CD4-positive, CD25-positive, alpha-beta regulatory T cell (primary cell): Measurements from ENCODE around the gene SLC22A7. TPM values are rescaled to one million over a fixed set of nuclear protein-coding genes. Genes with fewer than 3 reads are reported as not detected.

ENCODE experiments used
- ATAC-seq, 2 donors: fragments of 150-1000 bp; cut with Tn5 transposase; one replicate each; pipeline ENCODE4 v1.10.0; 2021; ENCODE audit warnings: low read depth in 2 of 2, moderate number of reproducible peaks in 2 of 2, moderate library complexity in 1 of 2
- DNase-seq, 3 donors: peaks; one replicate each; pipeline versions ENCODE4 v3.0.0 to v3.0.0-alpha.2; 2012 to 2022; ENCODE audit warnings: mixed read lengths in 1 of 3
- H3K27ac ChIP-seq: one replicate; pipeline ENCODE4 v1.7.0; 2013; ENCODE audit warnings: mild to moderate bottlenecking, low read length; ENCODE audit not compliant: insufficient read depth, poor library complexity, severe bottlenecking
- H3K27me3 ChIP-seq: one replicate; pipeline ENCODE4 v1.7.0; 2013; ENCODE audit warnings: low read length; ENCODE audit not compliant: control insufficient read depth, insufficient read depth
- H3K36me3 ChIP-seq: one replicate; pipeline ENCODE4 v1.7.0; 2013; ENCODE audit warnings: mild to moderate bottlenecking, low read length, moderate library complexity; ENCODE audit not compliant: control insufficient read depth, insufficient read depth
- H3K4me1 ChIP-seq: 2 replicates; pipeline ENCODE4 v1.7.0; 2013; ENCODE audit warnings: mild to moderate bottlenecking, low read length; ENCODE audit not compliant: insufficient read depth, control insufficient read depth, poor library complexity, severe bottlenecking
- H3K4me3 ChIP-seq: one replicate; pipeline ENCODE4 v1.7.0; 2013; ENCODE audit warnings: low read depth, mild to moderate bottlenecking, low read length, moderate library complexity
- H3K9me3 ChIP-seq, 2 experiments: 1 replicate in 1 of 2; 2 replicates in 1 of 2; pipeline ENCODE4 v1.7.0; 2013; ENCODE audit warnings: low read length in 2 of 2, mild to moderate bottlenecking in 1 of 2, moderate library complexity in 1 of 2; ENCODE audit not compliant: control insufficient read depth in 2 of 2
- H3K27ac Mint-ChIP-seq, 3 donors: one replicate each; pipeline ENCODE4 v1.8.0; 2020 to 2022; ENCODE audit warnings: mild to moderate bottlenecking in 3 of 3, mixed read lengths in 3 of 3, moderate library complexity in 2 of 3
- H3K27me3 Mint-ChIP-seq: one replicate; pipeline ENCODE4 v1.8.0; 2022; ENCODE audit warnings: mild to moderate bottlenecking, mixed read lengths
- H3K36me3 Mint-ChIP-seq: one replicate; pipeline ENCODE4 v1.8.0; 2020; ENCODE audit warnings: mixed read lengths
- H3K4me1 Mint-ChIP-seq, 4 donors: one replicate each; pipeline ENCODE4 v1.8.0; 2020 to 2022; ENCODE audit warnings: mixed read lengths in 4 of 4, mild to moderate bottlenecking in 1 of 4
- H3K4me3 Mint-ChIP-seq, 4 donors: one replicate each; pipeline ENCODE4 v1.8.0; 2020 to 2022; ENCODE audit warnings: mild to moderate bottlenecking in 4 of 4, mixed read lengths in 4 of 4, moderate library complexity in 3 of 4
- H3K9me3 Mint-ChIP-seq, 7 donors: one replicate each; pipeline ENCODE4 v1.8.0; 2020 to 2022; ENCODE audit warnings: mixed read lengths in 7 of 7, mild to moderate bottlenecking in 3 of 7, moderate library complexity in 2 of 7
- polyA plus RNA-seq, 4 donors: library from polyadenylated mRNA; unstranded; fragments of 300-500 nt; fragmentation: Illumina TruSeq; gene quantifications; one replicate each; pipeline ENCODE4 v1.2.3, GENCODE V29; 2021
- total RNA-seq: library from RNA; stranded (reverse); gene quantifications from one replicate; pipeline ENCODE4 v1.2.3, GENCODE V29; 2022

The SLC22A7 gene
- total and polyA plus RNA-seq, 5 donors from 2014 or later, result not detected

DNA sequence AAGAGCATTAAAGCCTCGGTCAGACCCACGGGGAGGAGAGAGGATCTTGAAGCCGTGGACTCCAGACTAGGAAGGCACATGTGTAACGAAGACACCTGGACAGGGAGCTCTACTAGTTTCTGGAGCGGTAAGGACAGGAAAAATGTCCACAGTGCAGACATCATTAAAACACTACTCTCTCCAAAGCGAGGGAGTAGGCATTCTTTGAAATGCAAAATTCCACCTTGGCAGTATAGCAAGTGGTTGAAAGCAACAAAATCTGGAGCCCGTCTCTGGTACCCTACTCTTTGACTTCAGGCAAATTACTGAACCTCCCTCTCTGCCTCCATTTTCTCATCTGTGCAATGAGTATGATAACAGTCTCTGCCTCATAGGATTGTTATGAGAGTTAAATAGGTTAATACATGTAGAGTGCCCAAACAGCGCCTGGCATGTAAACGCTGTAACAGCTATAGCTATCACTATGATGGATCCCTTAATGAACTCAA, 11.0 kb downstream of the SLC22A7 start:
- no peak overlapping the region for H3K27ac ChIP-seq
- H3K27ac Mint-ChIP-seq, result peak overlapping the region in 2 of 3 donors; percentile 49 to 62
- H3K27me3 ChIP-seq, result no peaks in the 10 kb centered on the region
- H3K27me3 Mint-ChIP-seq, result no peaks in the 10 kb centered on the region
- H3K9me3 ChIP-seq, result no peaks in the 10 kb centered on the region
- H3K4me3 Mint-ChIP-seq, result peak overlapping the region; percentile 62 to 88 (median 76)
- DNase-seq, result no peak
- ATAC-seq, result no peak
- H3K36me3 ChIP-seq, result no peaks in the 10 kb centered on the region
- no peaks in the 10 kb centered on the region for H3K9me3 Mint-ChIP-seq
- peaks cover 9% of the 10 kb centered on the region for H3K4me1 ChIP-seq
- peaks cover 0 to 19% (median 5%) of the 10 kb centered on the region in 4 donors for H3K4me1 Mint-ChIP-seq
- peak overlapping the region; percentile 75 for H3K4me3 ChIP-seq
- peaks cover 3% of the 10 kb centered on the region for H3K36me3 Mint-ChIP-seq

DNA sequence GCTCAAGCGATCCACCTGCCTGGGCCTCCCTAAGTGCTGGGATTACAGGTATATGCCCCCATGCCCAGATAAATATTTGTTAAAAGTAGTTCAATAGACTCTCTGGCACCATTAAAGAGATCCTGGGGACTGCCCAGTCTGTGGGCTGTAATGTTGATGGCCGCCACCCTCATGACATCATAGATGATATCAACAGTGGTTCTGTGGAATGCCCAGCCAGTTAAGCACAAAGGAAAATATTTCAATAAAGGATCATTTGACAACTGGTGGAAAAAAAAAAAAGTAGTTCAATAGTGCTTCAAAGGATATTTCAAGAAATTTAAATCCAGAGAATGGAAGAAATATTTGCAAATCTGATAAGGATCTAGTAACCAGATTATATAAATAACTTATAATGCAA, 12.1 kb downstream of the SLC22A7 start:
- Histone ChIP-seq H3K4me3 (no peak overlapping the region), H3K36me3 (no peaks in the 10 kb centered on the region), H3K4me1 (peaks cover 9% of the 10 kb centered on the region), H3K9me3 (no peaks in the 10 kb centered on the region), H3K27me3 (no peaks in the 10 kb centered on the region), H3K27ac (no peak overlapping the region)
- Mint-ChIP-seq H3K9me3 (no peaks in the 10 kb centered on the region), H3K4me1 (peaks cover 0 to 19% (median 5%) of the 10 kb centered on the region in 4 donors), H3K27me3 (no peaks in the 10 kb centered on the region), H3K27ac (no peak overlapping the region), H3K36me3 (peaks cover 3% of the 10 kb centered on the region), H3K4me3 (peak overlapping the region in 1 of 4 donors; percentile 15)
- no peak for DNase-seq
- no peak for ATAC-seq

DNA sequence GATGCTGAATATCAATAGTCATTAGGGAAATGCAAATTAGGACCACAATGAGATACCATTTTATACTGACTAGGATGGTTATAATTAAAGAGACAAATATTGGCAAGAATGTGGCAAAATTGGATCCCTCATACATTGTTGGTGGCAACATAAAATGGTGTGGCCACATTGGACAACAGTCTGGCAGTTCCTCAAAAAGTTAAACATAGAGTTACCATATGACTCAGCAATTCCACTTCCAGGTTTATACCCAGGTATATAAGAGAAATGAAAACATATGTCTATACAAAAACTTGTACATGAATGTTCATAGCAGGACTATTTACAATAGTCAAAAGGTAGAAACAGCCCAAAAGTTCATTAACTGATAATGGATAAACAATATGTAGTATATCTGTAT, 12.6 kb downstream of the SLC22A7 start:
- Mint-ChIP-seq H3K9me3 (no peaks in the 10 kb centered on the region), H3K27me3 (no peaks in the 10 kb centered on the region), H3K36me3 (peaks cover 3% of the 10 kb centered on the region), H3K27ac (peak overlapping the region in 1 of 3 donors; percentile 12), H3K4me3 (no peak overlapping the region), H3K4me1 (peaks cover 0 to 19% (median 5%) of the 10 kb centered on the region in 4 donors)
- no peaks in the 10 kb centered on the region for H3K9me3 ChIP-seq
- H3K4me1 ChIP-seq, result peaks cover 9% of the 10 kb centered on the region
- H3K36me3 ChIP-seq, result no peaks in the 10 kb centered on the region
- ATAC-seq (no peak), DNase-seq (no peak)
- H3K27me3 ChIP-seq, result no peaks in the 10 kb centered on the region
- H3K27ac ChIP-seq, result no peak overlapping the region
- no peak overlapping the region for H3K4me3 ChIP-seq

DNA sequence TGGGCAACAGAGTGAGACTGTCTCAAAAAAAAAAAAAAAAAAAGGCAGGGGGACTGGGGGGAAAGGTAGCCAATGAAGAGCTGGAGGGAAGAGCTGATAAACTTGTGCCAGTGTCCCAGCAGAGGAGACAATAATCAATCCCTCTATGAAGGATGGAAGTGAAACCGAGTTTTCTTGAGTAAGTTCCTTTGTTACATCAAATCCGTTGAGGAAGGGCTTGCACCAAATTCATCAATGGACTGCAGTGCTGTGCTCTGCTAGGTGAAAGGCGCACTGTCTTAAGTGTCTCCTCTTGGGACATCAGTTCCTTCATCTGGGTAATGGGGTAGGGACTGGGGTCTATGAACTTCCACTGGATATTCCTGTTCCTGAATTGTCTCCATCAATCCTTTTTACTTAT, 13.6 kb downstream of the SLC22A7 start:
- Mint-ChIP-seq H3K4me1 (peaks cover 0 to 19% (median 6%) of the 10 kb centered on the region in 4 donors), H3K4me3 (no peak overlapping the region), H3K36me3 (peaks cover 3% of the 10 kb centered on the region), H3K27me3 (no peaks in the 10 kb centered on the region), H3K9me3 (peaks cover 0 to 3% (median 0%) of the 10 kb centered on the region in 7 donors), H3K27ac (no peak overlapping the region)
- no peak overlapping the region for H3K4me3 ChIP-seq
- no peaks in the 10 kb centered on the region for H3K9me3 ChIP-seq
- DNase-seq (no peak), ATAC-seq (no peak)
- H3K27ac ChIP-seq, result no peak overlapping the region
- peaks cover 9% of the 10 kb centered on the region for H3K4me1 ChIP-seq
- H3K27me3 ChIP-seq, result no peaks in the 10 kb centered on the region
- no peaks in the 10 kb centered on the region for H3K36me3 ChIP-seq

DNA sequence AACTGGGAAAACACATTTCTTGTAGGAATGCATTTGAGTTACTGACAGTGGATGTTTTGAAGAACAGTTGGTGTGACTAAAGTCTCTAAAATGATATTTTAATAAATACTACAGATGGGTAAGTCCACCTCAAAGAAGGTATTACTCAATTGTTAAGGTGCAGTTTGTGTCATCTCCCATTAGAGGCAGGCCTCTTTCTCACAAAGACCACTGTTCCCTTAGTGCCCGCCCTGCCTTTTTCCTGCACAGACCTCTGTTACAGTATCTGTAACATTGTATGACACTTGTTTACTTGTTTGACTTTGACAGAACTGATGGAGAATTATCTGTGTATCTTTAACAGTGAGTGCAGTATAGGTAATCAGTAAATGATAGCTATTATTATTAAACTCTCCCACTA, 15.8 kb downstream of the SLC22A7 start:
- H3K9me3 ChIP-seq, result no peaks in the 10 kb centered on the region
- H3K4me3 ChIP-seq, result no peak overlapping the region
- H3K36me3 ChIP-seq, result no peaks in the 10 kb centered on the region
- Mint-ChIP-seq H3K9me3 (peaks cover 0 to 3% (median 0%) of the 10 kb centered on the region in 7 donors), H3K4me3 (no peak overlapping the region), H3K27me3 (no peaks in the 10 kb centered on the region), H3K36me3 (peaks cover 11% of the 10 kb centered on the region), H3K27ac (no peak overlapping the region), H3K4me1 (peaks cover 0 to 7% (median 4%) of the 10 kb centered on the region in 4 donors)
- ATAC-seq (no peak), DNase-seq (no peak)
- H3K4me1 ChIP-seq, result peaks cover 5% of the 10 kb centered on the region
- no peaks in the 10 kb centered on the region for H3K27me3 ChIP-seq
- H3K27ac ChIP-seq, result no peak overlapping the region

DNA sequence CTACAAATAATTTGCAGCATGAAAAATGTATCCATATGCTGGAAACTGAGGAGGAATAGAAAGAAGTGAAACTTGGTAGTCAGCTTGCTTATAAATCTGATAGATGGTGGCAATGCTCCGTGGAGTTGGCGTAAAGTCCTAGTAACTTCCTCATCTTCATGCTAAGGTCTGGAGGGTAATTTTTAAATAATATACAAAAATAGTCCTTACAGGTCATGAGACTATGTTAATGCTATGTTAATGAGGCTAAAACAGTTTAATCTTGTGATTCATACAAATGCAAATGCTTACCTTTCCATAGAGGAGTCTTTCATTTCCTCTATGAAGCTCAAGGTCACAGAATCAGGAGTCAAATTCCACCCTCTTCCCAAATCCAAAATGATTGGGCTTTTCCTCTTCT, 20.0 kb downstream of the SLC22A7 start:
- no peaks in the 10 kb centered on the region for H3K27me3 ChIP-seq
- no peak overlapping the region for H3K27ac Mint-ChIP-seq
- H3K4me1 ChIP-seq, result no peaks in the 10 kb centered on the region
- no peaks in the 10 kb centered on the region for H3K9me3 ChIP-seq
- peaks cover 0 to 2% (median 0%) of the 10 kb centered on the region in 4 donors for H3K4me1 Mint-ChIP-seq
- peaks cover 0 to 3% (median 0%) of the 10 kb centered on the region in 7 donors for H3K9me3 Mint-ChIP-seq
- ATAC-seq (no peak), DNase-seq (no peak)
- H3K36me3 Mint-ChIP-seq, result peaks cover 11% of the 10 kb centered on the region
- no peak overlapping the region for H3K4me3 Mint-ChIP-seq
- no peak overlapping the region for H3K4me3 ChIP-seq
- no peak overlapping the region for H3K27ac ChIP-seq
- no peaks in the 10 kb centered on the region for H3K36me3 ChIP-seq
- no peaks in the 10 kb centered on the region for H3K27me3 Mint-ChIP-seq

DNA sequence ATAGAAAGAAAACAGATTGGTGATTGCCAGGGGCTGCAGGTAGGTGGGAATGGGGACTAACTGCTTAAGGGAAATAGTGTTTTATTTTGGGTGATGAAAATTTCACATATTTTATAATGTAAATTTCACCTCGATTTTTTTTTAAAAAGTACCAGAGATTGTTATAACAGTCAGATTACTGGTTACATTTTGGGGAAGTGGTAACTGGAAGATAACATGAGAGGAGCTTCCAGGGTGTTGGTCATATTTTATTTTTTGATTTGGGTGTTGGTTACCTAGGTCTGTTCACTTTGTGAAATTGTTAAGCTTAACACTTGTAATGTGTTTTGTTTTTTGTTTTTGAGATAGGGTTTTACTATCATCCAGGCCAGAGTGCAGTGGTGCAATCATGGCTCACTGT, 27.8 kb downstream of the SLC22A7 start:
- H3K4me3 ChIP-seq, result no peak overlapping the region
- H3K36me3 ChIP-seq, result peaks cover 3% of the 10 kb centered on the region
- Mint-ChIP-seq H3K27ac (no peak overlapping the region), H3K36me3 (peaks cover 24% of the 10 kb centered on the region), H3K4me3 (no peak overlapping the region), H3K9me3 (no peaks in the 10 kb centered on the region), H3K4me1 (peaks cover 0 to 4% (median under 1%) of the 10 kb centered on the region in 4 donors), H3K27me3 (no peaks in the 10 kb centered on the region)
- no peaks in the 10 kb centered on the region for H3K4me1 ChIP-seq
- ATAC-seq, result no peak
- H3K9me3 ChIP-seq, result no peaks in the 10 kb centered on the region
- no peak for DNase-seq
- H3K27ac ChIP-seq, result no peak overlapping the region
- no peaks in the 10 kb centered on the region for H3K27me3 ChIP-seq

DNA sequence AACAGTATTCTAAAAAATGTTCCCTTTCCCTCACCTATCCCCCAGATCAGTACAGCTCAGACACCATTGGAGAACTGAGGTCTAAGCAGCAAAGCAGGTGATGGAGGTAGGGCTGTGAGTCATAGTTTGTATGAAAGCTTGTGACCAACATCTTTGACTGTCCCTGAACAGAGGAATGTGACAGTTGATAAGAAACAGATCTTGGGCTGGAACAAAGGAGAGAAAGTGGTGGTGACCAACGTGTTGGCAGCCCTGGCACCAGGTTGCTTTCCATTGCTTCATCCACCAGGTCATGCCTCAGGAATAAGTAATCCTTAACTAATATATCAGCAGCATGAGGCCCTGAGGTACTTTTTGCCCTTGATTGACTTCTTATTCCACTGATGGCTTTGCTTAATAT, 30.5 kb downstream of the SLC22A7 start:
- Histone ChIP-seq H3K36me3 (peaks cover 3% of the 10 kb centered on the region), H3K4me1 (peaks cover 9% of the 10 kb centered on the region), H3K4me3 (no peak overlapping the region), H3K9me3 (no peaks in the 10 kb centered on the region), H3K27me3 (no peaks in the 10 kb centered on the region), H3K27ac (no peak overlapping the region)
- H3K9me3 Mint-ChIP-seq, result no peaks in the 10 kb centered on the region
- H3K27ac Mint-ChIP-seq, result no peak overlapping the region
- H3K4me3 Mint-ChIP-seq, result no peak overlapping the region
- peaks cover 6 to 18% (median 14%) of the 10 kb centered on the region in 4 donors for H3K4me1 Mint-ChIP-seq
- no peaks in the 10 kb centered on the region for H3K27me3 Mint-ChIP-seq
- peaks cover 30% of the 10 kb centered on the region for H3K36me3 Mint-ChIP-seq
- ATAC-seq, result no peak
- no peak for DNase-seq
